Activated CD4-positive, alpha-beta T cell treated with anti-CD3 and anti-CD28 coated beads for 36 hours (primary cell): Measurements from ENCODE around the gene TMEM233. TPM values are rescaled to one million over a fixed set of nuclear protein-coding genes. Genes with fewer than 3 reads are reported as not detected.
"Not testable (repeated sequence)": the region's sequence is repeated elsewhere in the genome, so short reads cannot be mapped to it uniquely, and the experiment has no call there.

Experiments
- ATAC-seq: fragments of 200-7000 bp; cut with Tn5 transposase; one replicate; pipeline ENCODE4 v1.10.0; 2021; ENCODE audit warnings: mild to moderate bottlenecking, moderate library complexity
- CTCF ChIA-PET: fragments of 350-600 bp; sonication (Branson Sonifier 250); formaldehyde crosslinking; loops from one replicate; lab custom pipeline; 2021; ENCODE audit warnings: antibody characterized with exemption; lab: Charles Lee
- POLR2A ChIA-PET: fragments of 350-600 bp; sonication (Branson Sonifier 250); formaldehyde crosslinking; loops from one replicate; lab custom pipeline; 2021; ENCODE audit warnings: antibody characterized with exemption, inconsistent platforms; lab: Charles Lee
- DNase-seq: peaks from one replicate; pipeline ENCODE4 v3.0.0-alpha.2; 2020
- H3K27ac Mint-ChIP-seq: one replicate; pipeline ENCODE4 v1.8.0; 2021; ENCODE audit warnings: mixed read lengths
- H3K27me3 Mint-ChIP-seq: one replicate; pipeline ENCODE4 v1.8.0; 2021; ENCODE audit warnings: mixed read lengths
- H3K36me3 Mint-ChIP-seq: one replicate; pipeline ENCODE4 v1.8.0; 2021; ENCODE audit warnings: low read depth, mixed read lengths
- H3K4me1 Mint-ChIP-seq: one replicate; pipeline ENCODE4 v1.8.0; 2021; ENCODE audit warnings: mixed read lengths
- H3K4me3 Mint-ChIP-seq: one replicate; pipeline ENCODE4 v1.8.0; 2021; ENCODE audit warnings: mild to moderate bottlenecking, moderate library complexity, mixed read lengths
- H3K9me3 Mint-ChIP-seq: one replicate; pipeline ENCODE4 v1.8.0; 2021; ENCODE audit warnings: low read depth, mixed read lengths
- intact Hi-C, 2 experiments: fragments of 100-400 bp; cut with DNase I in 1 of 2; cut with micrococcal nuclease in 1 of 2; formaldehyde crosslinking; loops; one replicate each; pipeline versions ENCODE4 v1.14.2 to v1.15.1; 2022 to 2024; cut with DNase I, micrococcal nuclease
- total RNA-seq, 2 experiments: library from RNA; stranded (reverse); gene quantifications; one replicate each; pipeline ENCODE4 v1.2.3, GENCODE V29; 2021

TMEM233 gene
- total RNA-seq, 2 experiments from 2014 or later = not detected

- H3K9me3 Mint-ChIP-seq = no peaks in the 10 kb centered on the region
- DNase-seq (no peak), ATAC-seq (no peak)
- H3K36me3 Mint-ChIP-seq = no peaks in the 10 kb centered on the region
- no peaks in the 10 kb centered on the region for H3K4me1 Mint-ChIP-seq
- no peak overlapping the region for H3K27ac Mint-ChIP-seq
- ChIA-PET CTCF (interaction anchor here (0.6 to 1.4 kb wide), 3 partner anchors 12 to 276 kb away, joined by 3 to 4 read pairs (median 3); no protein-coding TSS in a partner anchor), POLR2A (no interaction called here)
- peaks cover 25% of the 10 kb centered on the region for H3K27me3 Mint-ChIP-seq
- no peak overlapping the region for H3K4me3 Mint-ChIP-seq
- intact Hi-C loops = no loop called here
These were observed 37.5 kb downstream of the TMEM233 start for GRCh38 chr12:119630962-119631550.

DNA sequence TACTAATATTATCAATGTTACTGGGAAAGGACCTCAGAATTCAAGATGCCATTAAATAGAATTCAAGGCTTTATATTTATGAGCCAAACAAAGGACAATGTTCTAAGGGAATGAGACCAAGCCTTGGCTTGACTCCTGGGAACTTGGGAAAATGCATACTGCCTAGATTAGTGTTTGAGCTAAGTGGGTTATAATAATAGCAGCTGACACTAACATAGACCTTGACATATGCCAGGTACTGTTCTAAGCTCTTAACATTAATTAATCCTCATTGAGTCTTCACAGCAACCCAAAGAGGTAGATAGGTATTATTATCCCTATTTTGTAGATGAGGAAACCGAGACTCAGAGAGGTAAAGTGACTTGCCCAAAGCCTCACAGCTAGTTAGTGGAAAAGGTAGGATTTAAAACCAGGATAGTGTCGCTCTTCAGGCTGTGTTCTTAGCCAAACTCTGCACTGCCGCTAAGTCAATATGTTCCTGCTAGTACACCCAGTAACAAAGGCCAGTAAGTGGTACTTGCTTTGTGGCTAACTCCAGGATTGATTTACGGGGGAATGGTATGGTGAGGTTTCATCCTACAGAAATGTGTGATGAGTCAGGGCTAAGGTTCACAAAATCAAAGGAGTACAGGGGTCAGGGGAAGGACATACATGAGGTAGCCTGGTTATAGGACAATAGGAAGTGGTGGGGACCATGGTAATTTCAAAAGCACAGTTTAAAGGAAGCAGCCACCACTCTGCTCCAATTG, 38.5 kb downstream of the TMEM233 start:
- DNase-seq (no peak), ATAC-seq (no peak)
- peaks cover 27% of the 10 kb centered on the region for H3K27me3 Mint-ChIP-seq
- POLR2A ChIA-PET = no interaction called here
- H3K4me1 Mint-ChIP-seq = no peaks in the 10 kb centered on the region
- intact Hi-C loops = no loop called here
- CTCF ChIA-PET = interaction anchor here (0.5 kb wide), 1 partner anchor 11 kb away, joined by 4 read pairs; no protein-coding TSS in a partner anchor
- no peak overlapping the region for H3K4me3 Mint-ChIP-seq
- H3K27ac Mint-ChIP-seq = no peak overlapping the region
- H3K36me3 Mint-ChIP-seq = no peaks in the 10 kb centered on the region
- no peaks in the 10 kb centered on the region for H3K9me3 Mint-ChIP-seq

DNA sequence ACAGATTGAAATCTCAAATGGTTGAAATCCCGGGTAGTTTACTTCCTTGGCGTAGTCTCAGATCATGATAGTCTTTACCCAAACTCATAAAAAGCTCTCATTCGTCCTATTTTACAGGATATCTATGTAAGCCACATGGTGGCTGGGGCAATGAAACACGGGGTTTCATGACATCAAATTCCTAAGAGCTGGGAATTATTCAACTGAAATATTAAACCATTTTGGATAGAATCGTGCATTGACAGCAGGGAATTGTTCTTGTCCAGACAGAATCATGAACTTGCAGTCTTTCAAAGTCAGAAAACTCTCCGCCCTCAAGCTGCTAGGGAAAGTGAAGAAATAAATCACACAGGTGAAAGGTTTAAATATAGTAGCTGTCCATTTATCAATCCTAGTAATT, 41.2 kb downstream of the TMEM233 start:
- intact Hi-C loops = no loop called here
- H3K36me3 Mint-ChIP-seq = no peaks in the 10 kb centered on the region
- H3K4me1 Mint-ChIP-seq = no peaks in the 10 kb centered on the region
- H3K27me3 Mint-ChIP-seq = peaks cover 28% of the 10 kb centered on the region
- DNase-seq (no peak), ATAC-seq (no peak)
- ChIA-PET CTCF (interaction anchor here (1.1 to 2.0 kb wide), 2 partner anchors 9 to 14 kb away, joined by 5 to 9 read pairs; no protein-coding TSS in a partner anchor), POLR2A (no interaction called here)
- H3K9me3 Mint-ChIP-seq = no peaks in the 10 kb centered on the region
- no peak overlapping the region for H3K4me3 Mint-ChIP-seq
- no peak overlapping the region for H3K27ac Mint-ChIP-seq

DNA sequence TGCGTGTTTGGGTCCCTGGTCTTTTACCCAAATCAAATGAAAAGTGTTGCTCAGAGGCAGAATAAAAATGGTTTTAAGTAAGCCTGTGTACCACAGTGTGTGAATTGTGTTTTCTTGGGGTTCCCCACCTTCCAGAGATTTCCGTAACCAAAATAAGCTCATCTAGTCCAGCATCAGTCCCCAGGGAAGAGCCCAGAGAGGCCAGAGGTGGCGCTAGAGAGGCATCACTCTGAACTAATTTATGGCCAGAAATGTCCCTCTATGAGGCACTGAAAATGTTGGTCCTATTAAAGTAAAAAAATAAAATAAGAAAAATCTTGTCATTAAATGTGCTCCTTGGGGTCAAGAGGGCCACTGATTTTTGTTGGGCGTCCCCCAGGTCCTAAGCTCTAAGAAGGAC, 49.4 kb downstream of the TMEM233 start:
- intact Hi-C loops = no loop called here
- Mint-ChIP-seq H3K9me3 (no peaks in the 10 kb centered on the region), H3K36me3 (no peaks in the 10 kb centered on the region), H3K27ac (no peak overlapping the region), H3K4me3 (no peak overlapping the region), H3K27me3 (peaks cover 14% of the 10 kb centered on the region), H3K4me1 (no peaks in the 10 kb centered on the region)
- DNase-seq (peak; percentile 25), ATAC-seq (no peak)
- POLR2A ChIA-PET = no interaction called here
- CTCF ChIA-PET = interaction anchor here (0.7 to 1.9 kb wide), 7 partner anchors 9 to 296 kb away, joined by 3 to 9 read pairs (median 4); no protein-coding TSS in a partner anchor

GRCh38 chr12:119644930-119645329, 51.4 kb downstream of the TMEM233 start:
- Mint-ChIP-seq H3K4me3 (no peak overlapping the region), H3K4me1 (no peaks in the 10 kb centered on the region), H3K36me3 (no peaks in the 10 kb centered on the region), H3K27ac (no peak overlapping the region), H3K27me3 (peaks cover 10% of the 10 kb centered on the region), H3K9me3 (no peaks in the 10 kb centered on the region)
- POLR2A ChIA-PET = no interaction called here
- no peak for DNase-seq
- CTCF ChIA-PET = no interaction called here
- ATAC-seq = no peak
- intact Hi-C loops = loop anchor here in 1 of 2 experiments (5.0 kb wide), 1 partner anchor 88 kb away; no protein-coding TSS in a partner anchor

DNA sequence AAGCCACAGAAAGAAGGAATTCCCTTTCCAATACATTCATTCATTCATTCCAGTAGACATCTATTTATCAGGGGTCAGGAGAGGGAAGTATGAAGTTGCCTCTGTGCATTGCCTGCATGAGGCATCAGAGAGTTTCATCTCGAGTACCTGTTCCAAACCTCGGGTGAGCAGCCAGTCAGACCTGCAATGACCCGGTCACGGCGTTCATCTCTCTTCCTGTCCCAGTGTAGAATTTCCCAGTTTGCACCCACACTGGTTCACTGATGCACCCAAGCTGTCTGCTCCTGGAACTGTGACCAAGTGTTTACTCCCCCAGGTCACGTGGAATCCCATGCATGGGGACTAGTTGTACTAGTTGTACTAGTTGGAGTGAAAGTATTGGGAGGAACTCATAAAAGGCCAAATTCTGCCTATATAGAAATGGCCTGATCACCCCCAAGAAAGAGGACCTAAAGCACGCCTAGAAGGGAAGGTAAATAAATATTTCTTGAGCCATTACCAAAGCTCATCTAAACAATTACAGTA, 52.0 kb downstream of the TMEM233 start:
- H3K27ac Mint-ChIP-seq = no peak overlapping the region
- H3K27me3 Mint-ChIP-seq = peaks cover 8% of the 10 kb centered on the region
- ChIA-PET CTCF (interaction anchor here (0.7 to 1.2 kb wide), 3 partner anchors 9 to 25 kb away, joined by 3 to 5 read pairs (median 3); no protein-coding TSS in a partner anchor), POLR2A (no interaction called here)
- no peak for ATAC-seq
- intact Hi-C loops = loop anchor here in 1 of 2 experiments (5.0 kb wide), 1 partner anchor 88 kb away; no protein-coding TSS in a partner anchor
- DNase-seq = no peak
- no peak overlapping the region for H3K4me3 Mint-ChIP-seq
- no peaks in the 10 kb centered on the region for H3K36me3 Mint-ChIP-seq
- H3K9me3 Mint-ChIP-seq = no peaks in the 10 kb centered on the region
- H3K4me1 Mint-ChIP-seq = no peaks in the 10 kb centered on the region

DNA sequence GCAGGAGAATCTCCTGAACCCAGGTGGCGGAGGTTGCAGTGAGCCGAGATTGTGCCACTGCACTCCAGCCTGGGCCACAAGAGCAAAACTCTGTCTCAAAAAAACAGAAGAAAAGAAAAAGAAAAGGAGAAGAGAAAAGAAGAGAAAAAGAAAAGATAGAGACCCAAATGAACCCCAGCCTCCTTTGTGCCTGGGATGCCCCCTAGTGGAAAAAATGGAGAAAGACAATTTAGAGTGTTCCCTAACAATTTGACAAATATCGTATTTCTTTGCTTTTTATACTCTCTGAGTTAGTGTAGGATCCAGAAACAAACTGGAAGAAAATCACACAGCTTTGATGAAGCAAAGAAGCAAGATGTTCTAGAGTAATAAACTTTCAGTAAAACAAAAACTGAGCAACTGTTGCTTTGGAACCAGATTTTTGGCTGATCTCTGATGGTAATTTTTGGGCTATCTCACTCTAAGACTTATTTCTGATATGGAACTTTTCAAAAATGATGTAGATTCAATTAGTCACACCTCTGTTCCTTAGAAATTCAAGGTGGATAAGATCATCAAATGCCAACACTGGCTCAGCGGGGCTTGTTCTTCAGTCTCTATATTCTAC, 55.7 kb downstream of the TMEM233 start:
- ATAC-seq (no peak), DNase-seq (no peak)
- Mint-ChIP-seq H3K27me3 (peaks cover 2% of the 10 kb centered on the region), H3K4me3 (no peak overlapping the region), H3K27ac (no peak overlapping the region), H3K9me3 (peaks cover 14% of the 10 kb centered on the region), H3K36me3 (peaks cover 3% of the 10 kb centered on the region), H3K4me1 (no peaks in the 10 kb centered on the region)
- intact Hi-C loops = loop anchor here (1.0 to 5.0 kb wide), 3 partner anchors 92 to 205 kb away; no protein-coding TSS in a partner anchor
- CTCF ChIA-PET = interaction anchor here (0.5 to 2.7 kb wide), 17 partner anchors 8 to 1444 kb away, joined by 3 to 19 read pairs (median 4); no protein-coding TSS in a partner anchor
- POLR2A ChIA-PET = no interaction called here

DNA sequence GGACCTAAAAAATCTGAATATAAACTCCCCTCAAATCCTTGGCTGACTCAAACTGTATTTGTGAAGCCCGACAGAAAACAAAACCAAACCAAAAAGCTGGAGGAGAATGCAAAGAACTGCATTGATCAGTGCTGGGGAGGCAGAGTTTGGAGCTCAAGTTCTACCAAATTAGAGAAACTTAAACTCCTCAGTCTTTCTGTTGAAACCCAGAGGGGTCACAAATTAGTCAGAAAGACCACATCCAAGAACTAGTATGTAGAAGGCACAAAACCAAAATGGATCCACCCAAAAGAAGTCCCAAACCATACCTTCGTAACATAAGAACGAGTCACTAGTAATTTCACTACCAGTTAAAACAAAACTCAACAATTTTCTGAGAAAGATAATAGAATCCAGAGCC, 59.1 kb downstream of the TMEM233 start:
- ATAC-seq (peak; percentile 47), DNase-seq (no peak)
- H3K27ac Mint-ChIP-seq = no peak overlapping the region
- H3K9me3 Mint-ChIP-seq = peaks cover 15% of the 10 kb centered on the region
- H3K27me3 Mint-ChIP-seq = peaks cover 2% of the 10 kb centered on the region
- H3K4me3 Mint-ChIP-seq = no peak overlapping the region
- ChIA-PET POLR2A (interaction anchor here (0.6 to 0.9 kb wide), 2 partner anchors 13 to 47 kb away, joined by 3 to 7 read pairs; no protein-coding TSS in a partner anchor), CTCF (interaction anchor here (2.2 kb wide), 1 partner anchor 10 kb away, joined by 5 read pairs; no protein-coding TSS in a partner anchor)
- H3K4me1 Mint-ChIP-seq = no peaks in the 10 kb centered on the region
- peaks cover 3% of the 10 kb centered on the region for H3K36me3 Mint-ChIP-seq
- intact Hi-C loops = no loop called here

DNA sequence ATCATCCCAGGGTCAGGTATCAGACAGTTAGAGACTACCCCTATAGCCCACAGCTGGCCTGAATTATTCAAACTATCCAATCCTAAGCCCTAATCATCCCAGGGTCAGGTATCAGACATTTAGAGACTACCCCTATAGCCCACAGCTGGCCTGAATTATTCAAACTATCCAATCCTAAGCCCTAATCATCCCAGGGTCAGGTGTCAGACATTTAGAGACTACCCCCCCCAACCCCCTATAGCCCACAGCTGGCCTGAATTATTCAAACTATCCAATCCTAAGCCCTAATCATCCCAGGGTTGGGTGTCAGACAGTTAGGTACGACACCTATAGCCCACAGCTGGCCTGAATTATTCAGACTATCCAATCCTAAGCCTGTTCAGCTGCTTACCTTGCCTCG, 63.4 kb downstream of the TMEM233 start:
- H3K4me3 Mint-ChIP-seq, POLR2A ChIA-PET, H3K4me1 Mint-ChIP-seq: not testable (repeated sequence)

GRCh38 chr12:119658166-119658565, 64.6 kb downstream of the TMEM233 start:
- H3K27me3 Mint-ChIP-seq, ATAC-seq, H3K36me3 Mint-ChIP-seq, H3K9me3 Mint-ChIP-seq, intact Hi-C loops, H3K4me3 Mint-ChIP-seq, H3K27ac Mint-ChIP-seq, H3K4me1 Mint-ChIP-seq, DNase-seq, POLR2A ChIA-PET: not testable (repeated sequence)
- CTCF ChIA-PET = interaction anchor here (0.5 to 1.5 kb wide), 8 partner anchors 10 to 299 kb away, joined by 3 to 5 read pairs (median 4); partner anchors contain the start of gene PRKAB1

More for the DNA sequence above, 63.4 kb downstream of the TMEM233 start:
- intact Hi-C loops, H3K36me3 Mint-ChIP-seq, DNase-seq, H3K27me3 Mint-ChIP-seq, H3K27ac Mint-ChIP-seq, ATAC-seq: not testable (repeated sequence)
- peaks cover 15% of the 10 kb centered on the region for H3K9me3 Mint-ChIP-seq
- CTCF ChIA-PET = interaction anchor here (0.9 to 1.5 kb wide), 4 partner anchors 8 to 210 kb away, joined by 3 to 5 read pairs (median 4); no protein-coding TSS in a partner anchor
